DND-41 (cell line): ENCODE results near the gene COL4A5.
A peak's percentile ranks its signal among the peaks of the same experiment; 100 is the strongest.

Source experiments
- ATAC-seq: fragments of 200-7000 bp; cut with Tn5 transposase; 3 replicates; pipeline ENCODE4 v1.9.1; 2021; ENCODE audit warnings: low read depth; ENCODE audit not compliant: insufficient read depth
- DNase-seq: peaks from one replicate; pipeline ENCODE4 v3.0.0-alpha.2; 2020
- H2AFZ ChIP-seq: 2 replicates; pipeline ENCODE4 v1.6.0; 2012; ENCODE audit warnings: low read depth, low read length
- H3K27ac ChIP-seq: 2 replicates; pipeline ENCODE4 v1.5.1; 2012; ENCODE audit warnings: low read length, inconsistent platforms
- H3K27me3 ChIP-seq: fragments of 200-600 bp; sonication (generic); 2 replicates; pipeline ENCODE4 v1.6.0; 2012; ENCODE audit warnings: low read length, mild to moderate bottlenecking, inconsistent platforms; ENCODE audit not compliant: insufficient read depth, poor library complexity
- H3K36me3 ChIP-seq: 2 replicates; pipeline ENCODE4 v1.5.1; 2012; ENCODE audit warnings: low read length, inconsistent platforms; ENCODE audit not compliant: insufficient read depth
- H3K4me1 ChIP-seq: 2 replicates; pipeline ENCODE4 v1.5.1; 2012; ENCODE audit warnings: mild to moderate bottlenecking, low read length; ENCODE audit not compliant: insufficient read depth
- H3K4me2 ChIP-seq: 2 replicates; pipeline ENCODE4 v1.6.0; 2012; ENCODE audit warnings: mild to moderate bottlenecking, moderate library complexity, low read length, inconsistent platforms; ENCODE audit not compliant: insufficient read depth
- H3K4me3 ChIP-seq, 2 experiments: fragments of 200-600 bp in 1 of 2; shearing (Covaris generic) in 1 of 2; 2 replicates each; pipeline ENCODE4 v1.5.1; 2012 to 2016; ENCODE audit warnings: inconsistent platforms in 2 of 2, low read length in 2 of 2, mild to moderate bottlenecking in 2 of 2, low read depth in 1 of 2, moderate library complexity in 1 of 2
- H3K79me2 ChIP-seq: 2 replicates; pipeline ENCODE4 v1.6.0; 2012; ENCODE audit warnings: low read length, inconsistent platforms; ENCODE audit not compliant: insufficient read depth
- H3K9ac ChIP-seq: 2 replicates; pipeline ENCODE4 v1.6.0; 2012; ENCODE audit warnings: low read depth, mild to moderate bottlenecking, inconsistent platforms, low read length, moderate library complexity
- H3K9me3 ChIP-seq: 2 replicates; pipeline ENCODE4 v1.5.1; 2012; ENCODE audit warnings: low read length, moderate library complexity, mild to moderate bottlenecking, inconsistent platforms; ENCODE audit not compliant: insufficient read depth, severe bottlenecking
- H4K20me1 ChIP-seq: 2 replicates; pipeline ENCODE4 v1.6.0; 2012; ENCODE audit warnings: low read length; ENCODE audit not compliant: insufficient read depth
- EZH2 ChIP-seq: IDR thresholded peaks from 3 replicates; pipeline ENCODE4 v1.6.1; 2012; ENCODE audit warnings: borderline replicate concordance, low read depth, mild to moderate bottlenecking, moderate library complexity, low read length, inconsistent platforms; ENCODE audit not compliant: severe bottlenecking
- TF ChIP-seq, protein P1 (sequence below): IDR thresholded peaks from 2 replicates; pipeline ENCODE4 v1.5.1; 2012; ENCODE audit warnings: borderline replicate concordance, low read length, moderate library complexity, mild to moderate bottlenecking; ENCODE audit not compliant: poor library complexity, severe bottlenecking; ENCODE audit errors: extremely low read depth

The COL4A5 gene

DNA sequence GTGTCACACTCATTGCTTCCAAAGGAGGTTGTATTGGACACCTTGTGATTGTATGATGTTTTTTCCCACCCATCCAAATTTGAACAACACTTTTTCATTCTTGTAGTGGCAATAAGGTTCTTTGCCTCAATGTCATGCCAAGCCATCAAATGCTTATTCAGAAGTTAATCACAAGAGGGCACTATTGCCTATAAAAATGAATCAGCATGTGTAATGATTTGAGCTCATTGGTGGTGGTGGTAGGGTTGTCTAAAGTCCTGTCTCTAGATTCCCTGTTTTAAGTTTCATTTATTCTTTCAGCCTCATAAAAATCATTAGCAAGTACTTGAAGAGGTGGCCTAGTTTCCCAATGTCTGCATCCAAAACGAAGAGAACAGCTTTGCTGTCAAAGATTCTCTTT is 259.7 kb downstream of the COL4A5 start:
- ATAC-seq, result no peak

DNA sequence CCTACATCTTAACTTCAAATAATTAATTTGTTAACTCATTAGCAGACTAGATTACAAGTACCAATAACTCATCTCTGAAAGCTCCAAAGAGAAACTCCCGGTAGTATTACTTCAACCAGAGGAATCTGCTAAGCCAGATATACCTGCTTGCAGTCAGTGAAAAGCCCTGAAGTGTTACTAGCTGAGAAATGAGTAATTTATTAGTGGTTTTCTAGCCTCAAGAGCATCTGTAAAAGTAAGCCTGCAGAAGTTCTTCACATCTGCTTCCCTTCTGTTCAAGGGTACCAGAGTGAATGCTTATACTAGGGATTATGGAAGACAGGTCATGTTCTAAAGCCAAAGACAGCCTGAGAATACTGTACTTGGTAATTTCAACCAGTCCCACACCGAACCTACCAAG is 262.0 kb downstream of the COL4A5 start:
- no peak overlapping the region for H3K9ac ChIP-seq
- H3K4me1 ChIP-seq, result no peaks in the 10 kb centered on the region
- H3K36me3 ChIP-seq, result no peaks in the 10 kb centered on the region
- no peaks in the 10 kb centered on the region for H3K9me3 ChIP-seq
- no peak overlapping the region for H3K4me2 ChIP-seq
- no peak for DNase-seq
- no peak overlapping the region for H3K27ac ChIP-seq
- no peaks in the 10 kb centered on the region for H3K79me2 ChIP-seq
- no peak for TF ChIP-seq EZH2
- no peak overlapping the region for H2AFZ ChIP-seq
- no peak for ATAC-seq
- H4K20me1 ChIP-seq, result no peaks in the 10 kb centered on the region
- H3K27me3 ChIP-seq, result no peaks in the 10 kb centered on the region
- no peak overlapping the region for H3K4me3 ChIP-seq

More for the DNA sequence above, 259.7 kb downstream of the COL4A5 start:
- Histone ChIP-seq H3K27me3 (no peaks in the 10 kb centered on the region), H3K36me3 (no peaks in the 10 kb centered on the region), H3K4me2 (no peak overlapping the region), H3K79me2 (no peaks in the 10 kb centered on the region), H3K4me3 (no peak overlapping the region), H3K9me3 (no peaks in the 10 kb centered on the region), H4K20me1 (no peaks in the 10 kb centered on the region), H3K27ac (no peak overlapping the region), H3K4me1 (no peaks in the 10 kb centered on the region), H2AFZ (no peak overlapping the region), H3K9ac (no peak overlapping the region)
- TF ChIP-seq, protein P1, sequence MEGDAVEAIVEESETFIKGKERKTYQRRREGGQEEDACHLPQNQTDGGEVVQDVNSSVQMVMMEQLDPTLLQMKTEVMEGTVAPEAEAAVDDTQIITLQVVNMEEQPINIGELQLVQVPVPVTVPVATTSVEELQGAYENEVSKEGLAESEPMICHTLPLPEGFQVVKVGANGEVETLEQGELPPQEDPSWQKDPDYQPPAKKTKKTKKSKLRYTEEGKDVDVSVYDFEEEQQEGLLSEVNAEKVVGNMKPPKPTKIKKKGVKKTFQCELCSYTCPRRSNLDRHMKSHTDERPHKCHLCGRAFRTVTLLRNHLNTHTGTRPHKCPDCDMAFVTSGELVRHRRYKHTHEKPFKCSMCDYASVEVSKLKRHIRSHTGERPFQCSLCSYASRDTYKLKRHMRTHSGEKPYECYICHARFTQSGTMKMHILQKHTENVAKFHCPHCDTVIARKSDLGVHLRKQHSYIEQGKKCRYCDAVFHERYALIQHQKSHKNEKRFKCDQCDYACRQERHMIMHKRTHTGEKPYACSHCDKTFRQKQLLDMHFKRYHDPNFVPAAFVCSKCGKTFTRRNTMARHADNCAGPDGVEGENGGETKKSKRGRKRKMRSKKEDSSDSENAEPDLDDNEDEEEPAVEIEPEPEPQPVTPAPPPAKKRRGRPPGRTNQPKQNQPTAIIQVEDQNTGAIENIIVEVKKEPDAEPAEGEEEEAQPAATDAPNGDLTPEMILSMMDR, result peak; percentile 39
- TF ChIP-seq EZH2, result no peak
- DNase-seq, result no peak

DNA sequence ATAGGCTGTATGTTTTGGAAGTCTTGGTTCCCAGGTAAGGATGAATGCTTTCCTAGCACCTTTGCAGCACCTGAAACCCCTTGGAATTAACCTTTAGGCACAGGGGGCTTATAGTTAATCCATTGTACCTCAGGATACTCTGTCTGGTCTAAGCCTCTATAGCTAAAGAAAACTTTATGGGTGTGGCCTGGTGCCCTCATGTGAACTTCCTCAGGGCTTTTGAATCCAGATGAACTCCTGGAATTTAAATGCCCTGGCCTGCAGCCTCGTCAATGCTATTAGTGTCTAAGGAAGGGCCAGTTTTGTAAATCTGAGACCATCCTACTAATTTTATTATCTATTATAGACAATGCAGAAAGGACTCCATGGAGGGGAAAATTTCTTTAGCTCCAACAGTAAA is 262.9 kb downstream of the COL4A5 start:
- Histone ChIP-seq H3K79me2 (no peaks in the 10 kb centered on the region), H3K27ac (no peak overlapping the region), H3K4me2 (no peak overlapping the region), H3K36me3 (no peaks in the 10 kb centered on the region), H2AFZ (no peak overlapping the region), H4K20me1 (no peaks in the 10 kb centered on the region), H3K27me3 (no peaks in the 10 kb centered on the region), H3K4me1 (no peaks in the 10 kb centered on the region), H3K4me3 (no peak overlapping the region), H3K9me3 (no peaks in the 10 kb centered on the region), H3K9ac (no peak overlapping the region)
- TF ChIP-seq, protein P1, result no peak
- no peak for TF ChIP-seq EZH2
- DNase-seq, result no peak
- no peak for ATAC-seq

DNA sequence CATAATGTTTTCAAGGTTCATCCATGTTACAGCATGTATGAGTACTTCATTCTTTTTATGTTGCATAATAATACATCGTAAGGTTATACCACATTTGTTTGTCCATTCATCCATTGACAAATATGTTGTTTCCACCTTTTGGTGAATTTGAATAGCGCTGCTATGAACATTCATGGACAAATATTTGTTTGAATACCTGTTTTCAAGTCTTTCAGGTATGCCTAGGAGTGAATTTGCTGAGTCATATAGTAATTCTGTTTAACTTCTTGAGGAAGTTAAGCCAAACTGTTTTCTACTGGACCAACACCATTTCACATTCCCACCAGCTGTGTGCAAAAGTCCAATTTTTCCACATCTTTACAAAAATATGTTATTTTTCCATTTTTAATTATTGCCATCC is 265.2 kb downstream of the COL4A5 start:
- Histone ChIP-seq H2AFZ (no peak overlapping the region), H3K4me3 (no peak overlapping the region), H3K27ac (no peak overlapping the region), H3K9me3 (no peaks in the 10 kb centered on the region), H3K36me3 (no peaks in the 10 kb centered on the region), H3K79me2 (no peaks in the 10 kb centered on the region), H3K4me1 (no peaks in the 10 kb centered on the region), H3K9ac (no peak overlapping the region), H3K4me2 (no peak overlapping the region), H3K27me3 (no peaks in the 10 kb centered on the region), H4K20me1 (no peaks in the 10 kb centered on the region)
- ATAC-seq, result no peak
- TF ChIP-seq EZH2, result no peak
- TF ChIP-seq, protein P1, result no peak
- DNase-seq, result no peak
